Measurements from ENCODE around the gene PIGU. TPM values are rescaled to one million over a fixed set of nuclear protein-coding genes. Genes with fewer than 3 reads are reported as not detected.

Gene PIGU
- total RNA-seq, 1 donor: 9.0 TPM

GRCh38 chr20:34638532-34638931 lies 38.4 kb downstream of the PIGU start:
- no peaks in the 10 kb centered on the region for H3K27me3 ChIP-seq (ENCODE audit: insufficient read depth, low read length)
- H3K36me3 ChIP-seq (ENCODE audit: insufficient read depth, low read length): no peaks in the 10 kb centered on the region
- H3K4me3 ChIP-seq (ENCODE audit: insufficient read depth, low read length): no peak overlapping the region
- no peak overlapping the region for H3K27ac ChIP-seq (ENCODE audit: low read depth, low read length)
- H4K20me1 ChIP-seq (ENCODE audit: insufficient read depth, low read length): no peaks in the 10 kb centered on the region
- no peak overlapping the region for H3K4me2 ChIP-seq (ENCODE audit: insufficient read depth, low read length)
- peaks cover 11% of the 10 kb centered on the region for H3K4me1 ChIP-seq (ENCODE audit: insufficient read depth, low read length)
- no peak for TF ChIP-seq CTCF (IDR thresholded peaks at IDR 0.05; ENCODE audit: extremely low read depth, low read depth, low read length)
- H2AFZ ChIP-seq (ENCODE audit: low read length): no peak overlapping the region
- no peaks in the 10 kb centered on the region for H3K9me3 ChIP-seq (ENCODE audit: low read depth, low read length)
- no peaks in the 10 kb centered on the region for H3K79me2 ChIP-seq (ENCODE audit: insufficient read depth, low read length)
- no peak for DNase-seq (ENCODE audit: insufficient read length, low spot score, missing footprints)

- Histone ChIP-seq H2AFZ (ENCODE audit: low read length) (no peak overlapping the region), H3K79me2 (ENCODE audit: insufficient read depth, low read length) (no peaks in the 10 kb centered on the region), H3K4me2 (ENCODE audit: insufficient read depth, low read length) (no peak overlapping the region), H3K4me3 (ENCODE audit: insufficient read depth, low read length) (no peak overlapping the region), H3K9me3 (ENCODE audit: low read depth, low read length) (no peaks in the 10 kb centered on the region), H3K4me1 (ENCODE audit: insufficient read depth, low read length) (peaks cover 8% of the 10 kb centered on the region), H3K27me3 (ENCODE audit: insufficient read depth, low read length) (no peaks in the 10 kb centered on the region), H4K20me1 (ENCODE audit: insufficient read depth, low read length) (no peaks in the 10 kb centered on the region), H3K36me3 (ENCODE audit: insufficient read depth, low read length) (no peaks in the 10 kb centered on the region), H3K27ac (ENCODE audit: low read depth, low read length) (peak overlapping the region; percentile 6)
- DNase-seq (ENCODE audit: insufficient read length, low spot score, missing footprints): no peak
- TF ChIP-seq CTCF (IDR thresholded peaks at IDR 0.05; ENCODE audit: extremely low read depth, low read depth, low read length): no peak
Measured at GRCh38 chr20:34638039-34638292, 38.9 kb downstream of the PIGU start.

- Histone ChIP-seq H2AFZ (ENCODE audit: low read length) (no peak overlapping the region), H3K36me3 (ENCODE audit: insufficient read depth, low read length) (no peaks in the 10 kb centered on the region), H3K27me3 (ENCODE audit: insufficient read depth, low read length) (no peaks in the 10 kb centered on the region), H3K9me3 (ENCODE audit: low read depth, low read length) (no peaks in the 10 kb centered on the region), H3K79me2 (ENCODE audit: insufficient read depth, low read length) (no peaks in the 10 kb centered on the region), H3K4me3 (ENCODE audit: insufficient read depth, low read length) (no peak overlapping the region), H4K20me1 (ENCODE audit: insufficient read depth, low read length) (no peaks in the 10 kb centered on the region), H3K4me1 (ENCODE audit: insufficient read depth, low read length) (peaks cover 8% of the 10 kb centered on the region), H3K27ac (ENCODE audit: low read depth, low read length) (peak overlapping the region; percentile 20), H3K4me2 (ENCODE audit: insufficient read depth, low read length) (no peak overlapping the region)
- DNase-seq (ENCODE audit: insufficient read length, low spot score, missing footprints): peak; percentile 78
- no peak for TF ChIP-seq CTCF (IDR thresholded peaks at IDR 0.05; ENCODE audit: extremely low read depth, low read depth, low read length)
Measured at GRCh38 chr20:34637245-34638038, 39.5 kb downstream of the PIGU start.

- Histone ChIP-seq H3K36me3 (ENCODE audit: insufficient read depth, low read length) (no peaks in the 10 kb centered on the region), H3K27me3 (ENCODE audit: insufficient read depth, low read length) (no peaks in the 10 kb centered on the region), H3K9me3 (ENCODE audit: low read depth, low read length) (no peaks in the 10 kb centered on the region), H2AFZ (ENCODE audit: low read length) (no peak overlapping the region), H3K4me3 (ENCODE audit: insufficient read depth, low read length) (no peak overlapping the region), H3K4me1 (ENCODE audit: insufficient read depth, low read length) (peaks cover 8% of the 10 kb centered on the region), H3K27ac (ENCODE audit: low read depth, low read length) (no peak overlapping the region), H3K4me2 (ENCODE audit: insufficient read depth, low read length) (no peak overlapping the region), H3K79me2 (ENCODE audit: insufficient read depth, low read length) (no peaks in the 10 kb centered on the region), H4K20me1 (ENCODE audit: insufficient read depth, low read length) (no peaks in the 10 kb centered on the region)
- no peak for TF ChIP-seq CTCF (IDR thresholded peaks at IDR 0.05; ENCODE audit: extremely low read depth, low read depth, low read length)
- no peak for DNase-seq (ENCODE audit: insufficient read length, low spot score, missing footprints)
Measured at GRCh38 chr20:34636648-34637047, 40.2 kb downstream of the PIGU start.

Data from osteoblast (primary cell).